HuH-7.5 (cell line): ENCODE results near the gene ADAM17.
A peak's percentile ranks its signal among the peaks of the same experiment; 100 is the strongest.
"Not testable (repeated sequence)": the region's sequence is repeated elsewhere in the genome, so short reads cannot be mapped to it uniquely, and the experiment has no call there.

Experiments used
- DNase-seq: peaks from one replicate; pipeline ENCODE4 v3.0.0; 2011; ENCODE audit warnings: low spot score

ADAM17 gene

GRCh38 chr2:9555297-9556120 is at the start of gene ADAM17:
Gene ADAM17, minus strand, starts transcription at chr2:9555830. Its CDS starts 225 bp downstream, at chr2:9555605.
- DNase-seq = peak; percentile 74

DNA sequence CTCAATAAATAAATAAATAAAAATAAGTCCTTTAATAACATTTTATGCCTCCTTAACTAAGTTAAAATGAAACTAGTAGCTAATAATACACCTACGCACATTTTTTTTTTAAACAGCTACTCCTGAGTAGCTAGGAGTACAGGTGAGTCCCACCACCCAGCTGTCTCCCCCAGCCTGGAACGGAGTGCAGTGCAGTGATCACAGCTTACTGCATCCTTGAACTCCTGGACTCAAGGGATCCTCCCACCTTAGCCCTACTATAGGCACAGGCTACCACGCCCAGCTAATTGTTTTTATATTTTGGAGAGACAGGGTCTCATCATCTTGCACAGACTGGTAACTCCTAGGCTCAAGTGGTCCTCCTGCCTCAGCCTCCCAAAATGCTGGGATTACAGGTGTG is 46.8 kb upstream of the ADAM17 start:
- no peak for DNase-seq

- no peak for DNase-seq
These were observed 45.8 kb upstream of the ADAM17 start for GRCh38 chr2:9601397-9601796.

GRCh38 chr2:9599430-9599829 is 43.8 kb upstream of the ADAM17 start:
- no peak for DNase-seq

DNA sequence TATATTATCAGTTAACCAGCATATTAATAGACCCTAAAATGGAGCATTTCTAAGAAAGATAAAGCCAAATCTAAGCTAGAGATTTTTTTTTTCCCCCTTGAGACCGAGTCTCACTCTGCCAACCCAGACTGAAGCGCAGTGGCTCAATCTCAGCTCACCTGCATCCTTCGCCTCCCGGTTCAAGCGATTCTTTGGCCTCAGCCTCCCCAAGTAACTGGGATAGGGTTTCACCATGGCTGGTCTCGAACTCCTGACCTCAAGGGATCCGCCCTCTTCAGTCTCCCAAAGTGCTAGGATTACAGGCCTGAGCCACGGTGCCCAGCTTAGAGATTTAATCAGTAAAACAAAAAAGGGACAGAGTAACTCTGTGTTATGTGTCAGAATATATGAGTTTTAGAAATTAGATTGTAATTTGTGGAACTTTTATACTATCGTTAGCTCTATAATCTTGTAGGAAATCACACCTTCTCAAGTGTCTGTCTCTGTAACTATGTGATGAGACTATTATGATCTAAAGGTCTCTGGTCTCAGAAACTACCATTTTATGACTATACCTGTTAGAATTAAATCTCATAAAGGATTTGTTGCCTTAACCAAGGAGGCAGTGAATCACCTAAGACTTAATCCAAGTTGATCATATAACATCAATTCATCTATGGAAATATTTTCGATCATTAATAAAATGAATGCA is 41.1 kb upstream of the ADAM17 start:
- DNase-seq = no peak

DNA sequence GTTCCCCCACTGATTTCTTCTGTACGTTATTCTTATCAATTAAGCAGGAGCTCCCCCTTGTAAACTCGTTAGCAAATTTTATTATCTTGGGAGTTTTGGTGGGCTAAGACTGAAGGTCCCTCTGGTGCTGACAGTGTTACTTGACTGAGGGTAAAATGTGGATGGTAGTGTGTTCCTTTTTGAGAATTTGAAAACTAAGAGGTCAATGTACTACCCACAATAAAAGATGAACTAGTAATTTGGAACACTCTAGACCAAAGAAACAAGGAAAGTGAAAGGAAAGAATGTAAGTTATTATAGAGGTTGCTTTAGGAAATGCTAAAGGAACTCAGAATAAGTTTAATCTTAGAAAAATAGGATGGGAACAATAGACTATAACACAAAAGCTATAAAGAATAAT is 40.1 kb upstream of the ADAM17 start:
- DNase-seq = no peak

DNA sequence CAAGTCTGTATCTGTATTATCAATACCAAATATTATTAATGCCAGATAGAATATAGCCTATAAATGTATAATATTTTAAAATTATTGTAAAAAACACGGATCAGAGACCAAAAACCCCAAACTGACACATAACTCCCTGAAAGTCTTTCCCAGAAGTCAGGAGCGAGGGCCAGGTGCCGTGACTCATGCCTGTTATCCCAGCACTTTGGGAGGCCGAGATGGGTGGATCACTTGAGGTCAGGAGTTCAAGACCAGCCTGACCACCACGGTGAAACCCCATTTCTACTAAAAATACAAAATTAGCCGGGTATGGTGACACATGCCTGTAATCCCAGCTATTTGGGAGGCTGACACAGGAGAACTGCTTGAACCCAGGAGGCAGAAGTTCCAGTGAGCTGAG is 39.6 kb upstream of the ADAM17 start:
- not testable (repeated sequence) for DNase-seq

- DNase-seq = no peak
These were observed 38.9 kb upstream of the ADAM17 start for GRCh38 chr2:9594366-9595054.

DNA sequence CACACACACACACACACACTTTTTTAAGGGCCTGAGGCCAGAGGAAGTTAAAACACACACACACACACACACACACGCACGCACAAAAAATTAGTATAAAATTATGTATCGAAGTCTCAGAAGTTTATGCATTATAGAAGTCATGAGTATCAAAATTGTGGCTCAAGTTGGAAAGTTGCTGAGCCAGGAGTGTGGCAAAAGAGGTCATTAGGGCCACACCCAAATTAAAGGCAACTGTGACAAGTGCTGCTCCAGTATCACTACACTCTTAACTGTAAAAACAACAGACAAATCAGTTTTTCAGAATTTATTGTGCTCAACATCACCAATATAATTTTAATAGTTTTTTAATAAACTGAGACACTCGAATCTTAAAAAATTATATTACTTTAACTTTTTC is 38.3 kb upstream of the ADAM17 start:
- DNase-seq = no peak

- DNase-seq = no peak
These were observed 37.1 kb upstream of the ADAM17 start for GRCh38 chr2:9592699-9593098.

- DNase-seq = no peak
These were observed 35.0 kb upstream of the ADAM17 start for GRCh38 chr2:9590641-9591040.

GRCh38 chr2:9586465-9586864 is 30.8 kb upstream of the ADAM17 start:
- DNase-seq = no peak

DNA sequence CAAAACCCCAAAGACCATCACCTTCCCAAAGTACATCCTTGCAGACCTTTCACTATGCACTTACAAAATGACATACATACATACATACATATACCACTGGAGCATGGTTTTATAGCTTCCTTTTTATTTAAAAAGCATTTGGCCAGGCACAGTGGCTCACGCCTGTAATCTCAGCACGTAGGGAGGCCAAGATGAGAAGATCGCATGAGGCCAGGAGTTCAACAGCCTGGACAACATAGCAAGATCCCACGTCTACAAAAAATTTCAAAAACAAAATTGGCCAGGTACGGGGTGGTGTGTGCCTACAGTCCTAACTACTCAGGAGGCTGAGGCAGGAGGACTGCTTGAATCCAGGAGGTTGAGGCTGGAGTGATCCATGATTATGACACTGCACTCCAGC is 29.9 kb upstream of the ADAM17 start:
- DNase-seq = no peak

DNA sequence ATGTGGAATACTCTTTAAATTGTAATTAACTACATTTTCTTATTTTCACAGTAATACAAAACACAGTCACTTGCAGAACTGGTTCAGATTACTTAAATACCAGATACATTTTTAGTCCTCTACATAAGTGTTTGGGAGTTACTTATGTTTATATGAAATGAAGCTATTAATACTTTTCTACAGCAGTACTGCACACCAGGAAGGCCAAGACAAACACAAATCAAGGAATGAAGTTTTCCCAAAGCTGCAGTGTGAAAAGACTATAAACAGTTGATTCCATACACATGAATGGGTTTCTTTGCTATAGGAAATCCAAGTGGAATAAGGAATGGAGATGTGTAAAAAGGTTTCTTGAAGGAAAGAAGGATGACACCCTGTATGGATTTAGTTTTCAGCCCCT is 29.3 kb upstream of the ADAM17 start:
- DNase-seq = not testable (repeated sequence)

- DNase-seq = no peak
These were observed 27.0 kb upstream of the ADAM17 start for GRCh38 chr2:9582624-9583023.

GRCh38 chr2:9578467-9579235 is 23.0 kb upstream of the ADAM17 start:
- DNase-seq = no peak

DNA sequence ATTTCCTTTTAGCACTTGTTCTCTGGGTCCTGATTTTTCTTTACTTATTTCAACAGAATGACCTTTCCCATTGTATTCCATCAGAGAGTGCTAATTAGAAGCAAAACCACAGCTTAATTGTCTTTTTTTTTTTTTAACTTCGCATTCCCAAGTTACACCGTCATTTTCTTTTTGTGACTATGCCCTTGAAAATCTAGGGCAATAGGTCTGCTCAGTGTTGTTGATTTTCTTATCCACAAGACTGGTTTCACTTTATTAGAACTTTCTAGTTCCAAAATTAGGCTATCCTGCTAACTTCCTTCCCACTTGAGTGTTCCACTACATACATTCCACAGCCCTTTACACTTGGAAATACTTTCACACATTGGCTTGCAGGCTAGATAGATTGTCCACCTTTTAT is 18.7 kb upstream of the ADAM17 start:
- no peak for DNase-seq

- DNase-seq = no peak
These were observed 18.2 kb upstream of the ADAM17 start for GRCh38 chr2:9573840-9574239.

DNA sequence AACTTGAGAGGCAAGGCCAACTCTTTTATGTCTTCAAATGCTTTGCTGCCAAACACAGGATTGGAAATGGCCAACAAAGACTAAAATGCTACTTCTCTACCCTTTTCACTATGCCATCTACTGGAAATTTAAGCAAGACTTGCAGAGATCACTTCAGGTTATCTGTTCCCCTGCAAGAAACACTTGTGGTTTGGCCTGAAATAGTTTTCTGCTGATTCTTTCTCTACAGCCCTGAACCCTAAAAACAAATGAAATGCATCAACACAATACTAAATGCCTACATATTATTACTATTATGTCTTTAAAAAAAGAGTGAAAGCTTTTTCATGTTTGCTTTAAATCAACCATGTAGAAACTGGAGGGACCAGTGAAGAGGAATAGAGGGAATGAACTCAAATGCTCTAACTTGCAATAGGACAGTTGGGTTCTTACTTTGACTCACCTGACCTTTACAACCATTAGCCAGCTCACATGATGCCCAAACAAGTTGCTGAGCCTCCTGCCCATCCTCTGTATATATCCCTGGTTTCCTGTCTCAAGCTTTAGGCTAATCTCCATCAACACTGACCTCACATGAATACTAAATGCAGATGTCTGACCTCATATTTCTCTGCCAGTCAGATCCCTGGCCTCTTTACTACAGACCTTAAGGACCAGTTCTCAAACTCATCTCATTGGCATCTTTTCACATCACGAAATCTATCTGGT is 17.5 kb upstream of the ADAM17 start:
- DNase-seq = no peak

DNA sequence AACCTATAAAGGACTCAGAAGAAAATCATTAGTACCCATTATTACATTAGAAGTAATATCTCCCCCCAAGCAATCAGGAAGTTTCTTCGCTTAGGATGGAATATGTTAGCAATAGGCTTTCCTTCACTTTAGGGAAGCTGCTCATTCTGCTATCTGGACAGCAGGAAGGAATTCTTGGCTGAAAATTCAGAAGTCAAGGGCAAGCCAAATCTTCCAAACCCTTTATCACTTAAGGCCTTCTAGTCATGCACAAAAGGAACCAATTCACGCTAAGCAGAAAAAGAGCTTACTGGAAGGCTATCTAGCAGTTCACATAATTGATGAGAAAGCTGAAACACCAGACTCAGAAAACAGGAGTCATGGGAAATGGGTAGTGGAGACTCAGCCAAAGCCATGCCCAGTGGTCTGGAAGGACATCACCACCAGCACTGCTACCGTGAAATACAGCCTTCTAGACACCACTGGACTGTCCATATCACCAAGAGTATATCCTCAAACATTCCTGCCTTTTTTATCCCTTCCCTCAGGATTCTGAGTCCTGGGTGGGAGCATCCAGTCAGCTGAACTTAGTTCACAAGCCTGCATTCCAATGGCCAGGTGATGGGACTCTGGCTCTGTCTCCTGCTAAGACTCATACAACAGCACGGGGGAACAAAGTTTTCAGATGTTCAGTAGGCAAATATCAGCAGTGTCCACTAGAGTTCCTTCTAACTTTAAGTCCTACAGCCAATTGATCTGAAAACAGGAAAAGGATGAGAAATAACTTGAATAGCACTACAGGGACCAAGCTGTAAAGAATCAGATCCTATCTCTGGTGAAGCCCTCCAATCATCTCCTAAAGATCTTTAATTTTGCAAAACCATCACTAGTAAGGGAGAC is 14.8 kb upstream of the ADAM17 start:
- DNase-seq = no peak
